WTC11 (cell line): Measurements from ENCODE around the gene ZNF775. TPM values are rescaled to one million over a fixed set of nuclear protein-coding genes. Genes with fewer than 3 reads are reported as not detected.

Experiments
- ATAC-seq: fragments of 200-7000 bp; cut with Tn5 transposase; 2 replicates; pipeline ENCODE4 v1.10.0; 2021; ENCODE audit warnings: mild to moderate bottlenecking, moderate library complexity
- CTCF ChIA-PET: fragments of 300-600 bp; sonication (Branson Sonifier 250); formaldehyde crosslinking; loops from one replicate; lab custom pipeline; 2021; ENCODE audit warnings: antibody characterized with exemption; lab: Charles Lee
- POLR2A ChIA-PET: fragments of 350-600 bp; sonication (Branson Sonifier 250); formaldehyde crosslinking; loops from one replicate; lab custom pipeline; 2021; ENCODE audit warnings: antibody characterized with exemption; lab: Charles Lee
- DNase-seq: peaks from one replicate; pipeline ENCODE4 v3.0.0; 2021; ENCODE audit warnings: low spot score
- H3K27ac Mint-ChIP-seq: 2 replicates; pipeline ENCODE4 v1.8.0; 2021; ENCODE audit warnings: mixed read lengths
- H3K27me3 Mint-ChIP-seq: 2 replicates; pipeline ENCODE4 v1.8.0; 2021; ENCODE audit warnings: low read depth, mild to moderate bottlenecking, moderate library complexity, mixed read lengths
- H3K36me3 Mint-ChIP-seq: 2 replicates; pipeline ENCODE4 v1.8.0; 2021; ENCODE audit warnings: mixed read lengths
- H3K4me1 Mint-ChIP-seq: 2 replicates; pipeline ENCODE4 v1.8.0; 2022; ENCODE audit warnings: mixed read lengths
- H3K4me3 Mint-ChIP-seq: 2 replicates; pipeline ENCODE4 v1.8.0; 2021; ENCODE audit warnings: mild to moderate bottlenecking, moderate library complexity, mixed read lengths
- H3K9me3 Mint-ChIP-seq: 2 replicates; pipeline ENCODE4 v1.8.0; 2021; ENCODE audit warnings: mixed read lengths
- AFF4 ChIP-seq: sonication (generic); formaldehyde crosslinking; IDR thresholded peaks from 2 replicates; pipeline ENCODE4 v1.8.1; 2023; ENCODE audit warnings: mild to moderate bottlenecking, missing genetic modification reagents, borderline replicate concordance
- E2F5 ChIP-seq: sonication (generic); formaldehyde crosslinking; IDR thresholded peaks from 2 replicates; pipeline ENCODE4 v1.8.1; 2022; ENCODE audit warnings: mild to moderate bottlenecking, moderate library complexity, missing genetic modification reagents
- FOXK1 ChIP-seq: sonication (generic); formaldehyde crosslinking; IDR thresholded peaks from 2 replicates; pipeline ENCODE4 v1.8.0; 2022; ENCODE audit warnings: mild to moderate bottlenecking, moderate library complexity, missing genetic modification reagents
- GTF2I ChIP-seq: fragments of 250-450 bp; sonication (Bioruptor Pico); conservative IDR thresholded peaks from 2 replicates; pipeline ENCODE4 v1.4.0; 2021; ENCODE audit warnings: mild to moderate bottlenecking
- IRF1 ChIP-seq: sonication (generic); formaldehyde crosslinking; IDR thresholded peaks from 2 replicates; pipeline ENCODE4 v1.8.0; 2023; ENCODE audit warnings: missing genetic modification reagents
- MXD4 ChIP-seq: fragments of 250-450 bp; sonication (Bioruptor Pico); IDR thresholded peaks from 2 replicates; pipeline ENCODE4 v1.8.0; 2021; ENCODE audit warnings: mild to moderate bottlenecking, moderate library complexity, borderline replicate concordance
- NR2C2 ChIP-seq: sonication (generic); formaldehyde crosslinking; IDR thresholded peaks from 2 replicates; pipeline ENCODE4 v1.8.0; 2022; ENCODE audit warnings: mild to moderate bottlenecking, missing genetic modification reagents
- PREB ChIP-seq: sonication (generic); formaldehyde crosslinking; IDR thresholded peaks from 2 replicates; pipeline ENCODE4 v1.8.1; 2022; ENCODE audit warnings: mild to moderate bottlenecking, missing genetic modification reagents, moderate library complexity, borderline replicate concordance
- STAT6 ChIP-seq: sonication (generic); formaldehyde crosslinking; conservative IDR thresholded peaks from 2 replicates; pipeline ENCODE4 v1.8.1; 2023; ENCODE audit warnings: mild to moderate bottlenecking, low read depth, missing genetic modification reagents, moderate library complexity
- USF2 ChIP-seq: sonication (generic); formaldehyde crosslinking; IDR thresholded peaks from 2 replicates; pipeline ENCODE4 v1.8.1; 2023; ENCODE audit warnings: mild to moderate bottlenecking, missing genetic modification reagents, moderate library complexity
- ZNF416 ChIP-seq: fragments of 250-450 bp; sonication (Bioruptor Pico); IDR thresholded peaks from 2 replicates; pipeline ENCODE4 v1.9.0; 2021; ENCODE audit warnings: mild to moderate bottlenecking, inconsistent platforms
- total RNA-seq: library from RNA; stranded (reverse); gene quantifications from 3 replicates; pipeline ENCODE4 v1.2.3, GENCODE V29; 2021
- TF ChIP-seq, protein P1 (sequence below): sonication (generic); formaldehyde crosslinking; IDR thresholded peaks from 2 replicates; pipeline ENCODE4 v1.8.0; 2022; ENCODE audit warnings: mild to moderate bottlenecking, missing genetic modification reagents
- TF ChIP-seq, protein P2 (sequence below): fragments of 250-450 bp; sonication (Bioruptor Pico); IDR thresholded peaks from 2 replicates; pipeline ENCODE4 v1.9.0; 2021; ENCODE audit warnings: mild to moderate bottlenecking, borderline replicate concordance
- TF ChIP-seq, protein P3 (sequence below): fragments of 250-450 bp; sonication (Bioruptor Pico); IDR thresholded peaks from 2 replicates; pipeline ENCODE4 v1.8.0; 2021; ENCODE audit warnings: mild to moderate bottlenecking
- TF ChIP-seq, protein P4 (sequence below): sonication (generic); formaldehyde crosslinking; IDR thresholded peaks from 2 replicates; pipeline ENCODE4 v1.8.1; 2023; ENCODE audit warnings: mild to moderate bottlenecking, missing genetic modification reagents

The ZNF775 gene
- total RNA-seq, 1 experiment from 2014 or later = 25.4 TPM

DNA sequence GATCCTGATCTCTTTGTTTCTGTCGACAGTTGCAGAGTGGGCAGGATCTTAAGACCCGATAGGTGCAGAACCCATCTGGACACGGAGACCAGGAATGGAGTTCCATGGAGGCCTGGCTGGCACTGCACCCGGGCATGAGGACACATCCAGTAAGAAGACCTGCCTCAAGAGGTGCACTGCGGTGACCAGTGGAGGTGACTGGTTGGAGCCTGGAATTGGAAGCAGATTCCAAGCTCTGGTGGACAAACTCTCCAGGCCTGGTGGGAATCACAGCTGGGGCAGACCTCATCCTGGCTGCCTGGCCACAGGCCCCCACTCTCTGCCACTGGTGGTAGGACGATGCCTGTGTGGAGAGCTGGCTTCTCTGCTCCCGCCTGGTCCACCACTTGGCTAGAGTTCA lies 31.0 kb downstream of the ZNF775 start (continued):
- TF ChIP-seq NR2C2 (CRISPR knock-in tag) (no peak), GTF2I (CRISPR knock-in tag) (no peak), IRF1 (CRISPR knock-in tag) (no peak)

GRCh38 chr7:150410680-150411346 lies 31.7 kb downstream of the ZNF775 start:
- CTCF ChIA-PET = interaction anchor here (1.4 kb wide), 1 partner anchor 27 kb away, joined by 3 read pairs; no protein-coding TSS in a partner anchor
- Mint-ChIP-seq H3K36me3 (peaks cover 6% of the 10 kb centered on the region), H3K9me3 (no peaks in the 10 kb centered on the region), H3K4me3 (no peak overlapping the region), H3K4me1 (peaks cover 18% of the 10 kb centered on the region), H3K27ac (peak overlapping the region; percentile 53; the same call in 1 of the 2 replicates), H3K27me3 (no peaks in the 10 kb centered on the region; the same call in 1 of the 2 replicates)
- DNase-seq (no peak), ATAC-seq (no peak)
- POLR2A ChIA-PET = interaction anchor here (0.8 kb wide), 1 partner anchor 16 kb away, joined by 3 read pairs; no protein-coding TSS in a partner anchor
- TF ChIP-seq STAT6 (CRISPR knock-in tag) (no peak), E2F5 (CRISPR knock-in tag) (no peak), ZNF416 (CRISPR knock-in tag) (no peak), PREB (CRISPR knock-in tag) (no peak), FOXK1 (CRISPR knock-in tag) (no peak), MXD4 (CRISPR knock-in tag) (no peak), AFF4 (no peak), USF2 (CRISPR knock-in tag) (no peak)
- TF ChIP-seq, protein P1, sequence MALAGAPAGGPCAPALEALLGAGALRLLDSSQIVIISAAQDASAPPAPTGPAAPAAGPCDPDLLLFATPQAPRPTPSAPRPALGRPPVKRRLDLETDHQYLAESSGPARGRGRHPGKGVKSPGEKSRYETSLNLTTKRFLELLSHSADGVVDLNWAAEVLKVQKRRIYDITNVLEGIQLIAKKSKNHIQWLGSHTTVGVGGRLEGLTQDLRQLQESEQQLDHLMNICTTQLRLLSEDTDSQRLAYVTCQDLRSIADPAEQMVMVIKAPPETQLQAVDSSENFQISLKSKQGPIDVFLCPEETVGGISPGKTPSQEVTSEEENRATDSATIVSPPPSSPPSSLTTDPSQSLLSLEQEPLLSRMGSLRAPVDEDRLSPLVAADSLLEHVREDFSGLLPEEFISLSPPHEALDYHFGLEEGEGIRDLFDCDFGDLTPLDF (CRISPR knock-in tag) = no peak
- TF ChIP-seq, protein P2, sequence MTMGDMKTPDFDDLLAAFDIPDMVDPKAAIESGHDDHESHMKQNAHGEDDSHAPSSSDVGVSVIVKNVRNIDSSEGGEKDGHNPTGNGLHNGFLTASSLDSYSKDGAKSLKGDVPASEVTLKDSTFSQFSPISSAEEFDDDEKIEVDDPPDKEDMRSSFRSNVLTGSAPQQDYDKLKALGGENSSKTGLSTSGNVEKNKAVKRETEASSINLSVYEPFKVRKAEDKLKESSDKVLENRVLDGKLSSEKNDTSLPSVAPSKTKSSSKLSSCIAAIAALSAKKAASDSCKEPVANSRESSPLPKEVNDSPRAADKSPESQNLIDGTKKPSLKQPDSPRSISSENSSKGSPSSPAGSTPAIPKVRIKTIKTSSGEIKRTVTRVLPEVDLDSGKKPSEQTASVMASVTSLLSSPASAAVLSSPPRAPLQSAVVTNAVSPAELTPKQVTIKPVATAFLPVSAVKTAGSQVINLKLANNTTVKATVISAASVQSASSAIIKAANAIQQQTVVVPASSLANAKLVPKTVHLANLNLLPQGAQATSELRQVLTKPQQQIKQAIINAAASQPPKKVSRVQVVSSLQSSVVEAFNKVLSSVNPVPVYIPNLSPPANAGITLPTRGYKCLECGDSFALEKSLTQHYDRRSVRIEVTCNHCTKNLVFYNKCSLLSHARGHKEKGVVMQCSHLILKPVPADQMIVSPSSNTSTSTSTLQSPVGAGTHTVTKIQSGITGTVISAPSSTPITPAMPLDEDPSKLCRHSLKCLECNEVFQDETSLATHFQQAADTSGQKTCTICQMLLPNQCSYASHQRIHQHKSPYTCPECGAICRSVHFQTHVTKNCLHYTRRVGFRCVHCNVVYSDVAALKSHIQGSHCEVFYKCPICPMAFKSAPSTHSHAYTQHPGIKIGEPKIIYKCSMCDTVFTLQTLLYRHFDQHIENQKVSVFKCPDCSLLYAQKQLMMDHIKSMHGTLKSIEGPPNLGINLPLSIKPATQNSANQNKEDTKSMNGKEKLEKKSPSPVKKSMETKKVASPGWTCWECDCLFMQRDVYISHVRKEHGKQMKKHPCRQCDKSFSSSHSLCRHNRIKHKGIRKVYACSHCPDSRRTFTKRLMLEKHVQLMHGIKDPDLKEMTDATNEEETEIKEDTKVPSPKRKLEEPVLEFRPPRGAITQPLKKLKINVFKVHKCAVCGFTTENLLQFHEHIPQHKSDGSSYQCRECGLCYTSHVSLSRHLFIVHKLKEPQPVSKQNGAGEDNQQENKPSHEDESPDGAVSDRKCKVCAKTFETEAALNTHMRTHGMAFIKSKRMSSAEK (CRISPR knock-in tag) = no peak
- TF ChIP-seq, protein P3, sequence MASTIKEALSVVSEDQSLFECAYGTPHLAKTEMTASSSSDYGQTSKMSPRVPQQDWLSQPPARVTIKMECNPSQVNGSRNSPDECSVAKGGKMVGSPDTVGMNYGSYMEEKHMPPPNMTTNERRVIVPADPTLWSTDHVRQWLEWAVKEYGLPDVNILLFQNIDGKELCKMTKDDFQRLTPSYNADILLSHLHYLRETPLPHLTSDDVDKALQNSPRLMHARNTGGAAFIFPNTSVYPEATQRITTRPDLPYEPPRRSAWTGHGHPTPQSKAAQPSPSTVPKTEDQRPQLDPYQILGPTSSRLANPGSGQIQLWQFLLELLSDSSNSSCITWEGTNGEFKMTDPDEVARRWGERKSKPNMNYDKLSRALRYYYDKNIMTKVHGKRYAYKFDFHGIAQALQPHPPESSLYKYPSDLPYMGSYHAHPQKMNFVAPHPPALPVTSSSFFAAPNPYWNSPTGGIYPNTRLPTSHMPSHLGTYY (CRISPR knock-in tag) = no peak
- TF ChIP-seq, protein P4, sequence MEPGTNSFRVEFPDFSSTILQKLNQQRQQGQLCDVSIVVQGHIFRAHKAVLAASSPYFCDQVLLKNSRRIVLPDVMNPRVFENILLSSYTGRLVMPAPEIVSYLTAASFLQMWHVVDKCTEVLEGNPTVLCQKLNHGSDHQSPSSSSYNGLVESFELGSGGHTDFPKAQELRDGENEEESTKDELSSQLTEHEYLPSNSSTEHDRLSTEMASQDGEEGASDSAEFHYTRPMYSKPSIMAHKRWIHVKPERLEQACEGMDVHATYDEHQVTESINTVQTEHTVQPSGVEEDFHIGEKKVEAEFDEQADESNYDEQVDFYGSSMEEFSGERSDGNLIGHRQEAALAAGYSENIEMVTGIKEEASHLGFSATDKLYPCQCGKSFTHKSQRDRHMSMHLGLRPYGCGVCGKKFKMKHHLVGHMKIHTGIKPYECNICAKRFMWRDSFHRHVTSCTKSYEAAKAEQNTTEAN = no peak
